MCF 10A (cell line): Measurements from ENCODE around the gene THOC5. TPM values are rescaled to one million over a fixed set of nuclear protein-coding genes. Genes with fewer than 3 reads are reported as not detected.

ENCODE experiments used
- BruUV-seq: library from RNA; stranded (reverse); fragments of 400-500 nt; replicated peaks from 2 replicates; lab custom pipeline; 2021; lab: Mats Ljungman, UMichigan
- CTCF ChIA-PET: fragments of 300-600 bp; sonication (Branson Sonifier 250); formaldehyde crosslinking; extraction: SDS; loops from one replicate; lab custom pipeline; 2021; ENCODE audit warnings: antibody characterized with exemption, inconsistent platforms; lab: Yijun Ruan, JAX
- POLR2A ChIA-PET: fragments of 300-600, 350-650 bp; sonication (Branson Sonifier 250); formaldehyde crosslinking; extraction: SDS; loops from one replicate; lab custom pipeline; 2020; ENCODE audit warnings: antibody characterized with exemption, inconsistent platforms; lab: Yijun Ruan, JAX
- DNase-seq: peaks from one replicate; pipeline ENCODE4 v3.0.0-alpha.2; 2018; ENCODE audit not compliant: unreplicated experiment
- H3K27ac Mint-ChIP-seq: one replicate; pipeline ENCODE4 v1.8.0; 2022; ENCODE audit warnings: mild to moderate bottlenecking, low read depth, mixed read lengths; ENCODE audit not compliant: unreplicated experiment
- H3K27me3 Mint-ChIP-seq: one replicate; pipeline ENCODE4 v1.8.0; 2022; ENCODE audit warnings: mixed read lengths; ENCODE audit not compliant: insufficient read depth, unreplicated experiment
- H3K36me3 Mint-ChIP-seq: one replicate; pipeline ENCODE4 v1.8.0; 2022; ENCODE audit warnings: mild to moderate bottlenecking, moderate library complexity, mixed read lengths; ENCODE audit not compliant: insufficient read depth, unreplicated experiment
- H3K4me1 Mint-ChIP-seq: one replicate; pipeline ENCODE4 v1.8.0; 2022; ENCODE audit warnings: mixed read lengths; ENCODE audit not compliant: insufficient read depth, unreplicated experiment
- H3K4me3 Mint-ChIP-seq: one replicate; pipeline ENCODE4 v1.8.0; 2022; ENCODE audit warnings: mild to moderate bottlenecking, moderate library complexity, mixed read lengths; ENCODE audit not compliant: unreplicated experiment
- H3K9me3 Mint-ChIP-seq: one replicate; pipeline ENCODE4 v1.8.0; 2022; ENCODE audit warnings: mixed read lengths; ENCODE audit not compliant: unreplicated experiment
- intact Hi-C: fragments of 100-400 bp; cut with micrococcal nuclease; formaldehyde crosslinking; loops from 2 replicates; pipeline ENCODE4 v1.14.1; 2022
- total RNA-seq: library from RNA; stranded (reverse); gene quantifications from 2 replicates; pipeline ENCODE4 v1.2.3, GENCODE V29; 2022
- TF ChIP-seq, protein P1 (sequence below): fragments of 200-600 bp; IDR thresholded peaks from one replicate; pipeline ENCODE4 v1.8.0; 2022; ENCODE audit warnings: antibody characterized with exemption, mild to moderate bottlenecking; ENCODE audit not compliant: unreplicated experiment

Gene THOC5
- total RNA-seq, 1 experiment from 2014 or later: 51.3 TPM

DNA sequence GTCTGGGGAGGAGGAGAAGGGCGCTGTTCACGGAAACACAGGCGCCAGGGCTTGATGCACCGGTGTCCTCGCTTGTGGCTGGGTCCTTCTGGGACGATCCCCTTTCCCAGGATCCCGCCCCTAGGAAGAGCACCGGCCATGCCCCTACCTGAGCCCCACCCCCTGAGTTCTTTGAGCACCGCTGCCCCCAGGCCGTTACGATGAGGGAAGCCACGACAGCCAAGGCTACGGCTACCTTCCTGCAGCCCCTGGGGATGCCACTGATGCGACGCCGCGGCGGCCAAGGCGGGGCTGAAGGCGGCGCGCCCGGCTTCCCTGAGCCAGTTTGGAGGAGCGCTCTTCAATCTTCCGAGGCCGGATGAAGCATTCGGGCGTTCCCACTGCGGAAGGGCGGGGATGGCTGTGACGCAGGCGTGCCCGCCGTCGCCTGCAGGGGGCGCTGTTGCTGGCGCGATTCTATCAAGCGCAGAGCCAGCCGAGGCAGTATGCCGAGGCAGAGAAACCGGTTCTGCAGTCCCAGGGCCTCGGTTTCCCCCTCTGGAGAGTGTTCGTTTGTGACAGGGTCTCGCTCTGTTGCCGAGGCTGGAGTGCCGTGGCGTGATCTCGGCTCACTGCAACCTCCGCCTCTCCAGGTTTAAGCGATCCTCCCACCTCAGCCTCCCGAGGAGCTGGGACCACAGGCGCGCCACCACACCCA is 83.2 kb downstream of the THOC5 start:
- POLR2A ChIA-PET: interaction anchor here (0.5 kb wide), 1 partner anchor 22 kb away, joined by 3 read pairs; no protein-coding TSS in a partner anchor

DNA sequence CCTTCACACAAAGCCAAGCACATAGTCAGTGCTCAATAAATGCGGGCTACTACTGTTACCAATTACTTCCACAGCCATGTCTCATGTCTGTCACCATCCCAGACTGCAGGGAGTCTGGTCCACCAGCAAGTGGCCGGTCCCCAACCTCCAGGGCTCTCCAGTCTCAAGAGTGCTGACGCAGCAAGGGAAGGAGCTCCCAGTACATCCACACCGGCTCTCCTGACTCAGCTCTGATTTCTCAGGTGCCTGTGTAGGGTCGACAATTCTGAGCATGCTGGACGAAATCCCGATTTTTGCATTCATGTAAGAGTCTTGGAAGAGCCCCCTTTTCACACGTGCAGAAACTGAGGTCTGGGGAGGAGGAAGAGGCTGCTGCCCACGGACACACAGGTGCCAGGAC is 83.8 kb downstream of the THOC5 start:
- no peak for DNase-seq
- H3K4me1 Mint-ChIP-seq: peaks cover 6% of the 10 kb centered on the region
- ChIA-PET CTCF (interaction anchor here (0.6 to 4.1 kb wide), 8 partner anchors 12 to 1804 kb away, joined by 3 to 14 read pairs (median 3); no protein-coding TSS in a partner anchor), POLR2A (interaction anchor here (0.5 to 0.7 kb wide), 2 partner anchors 11 to 22 kb away, joined by 3 read pairs; no protein-coding TSS in a partner anchor)
- TF ChIP-seq, protein P1, sequence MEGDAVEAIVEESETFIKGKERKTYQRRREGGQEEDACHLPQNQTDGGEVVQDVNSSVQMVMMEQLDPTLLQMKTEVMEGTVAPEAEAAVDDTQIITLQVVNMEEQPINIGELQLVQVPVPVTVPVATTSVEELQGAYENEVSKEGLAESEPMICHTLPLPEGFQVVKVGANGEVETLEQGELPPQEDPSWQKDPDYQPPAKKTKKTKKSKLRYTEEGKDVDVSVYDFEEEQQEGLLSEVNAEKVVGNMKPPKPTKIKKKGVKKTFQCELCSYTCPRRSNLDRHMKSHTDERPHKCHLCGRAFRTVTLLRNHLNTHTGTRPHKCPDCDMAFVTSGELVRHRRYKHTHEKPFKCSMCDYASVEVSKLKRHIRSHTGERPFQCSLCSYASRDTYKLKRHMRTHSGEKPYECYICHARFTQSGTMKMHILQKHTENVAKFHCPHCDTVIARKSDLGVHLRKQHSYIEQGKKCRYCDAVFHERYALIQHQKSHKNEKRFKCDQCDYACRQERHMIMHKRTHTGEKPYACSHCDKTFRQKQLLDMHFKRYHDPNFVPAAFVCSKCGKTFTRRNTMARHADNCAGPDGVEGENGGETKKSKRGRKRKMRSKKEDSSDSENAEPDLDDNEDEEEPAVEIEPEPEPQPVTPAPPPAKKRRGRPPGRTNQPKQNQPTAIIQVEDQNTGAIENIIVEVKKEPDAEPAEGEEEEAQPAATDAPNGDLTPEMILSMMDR: no peak
- peaks cover 15% of the 10 kb centered on the region for H3K27me3 Mint-ChIP-seq
- H3K9me3 Mint-ChIP-seq: no peaks in the 10 kb centered on the region
- intact Hi-C loops: no loop called here
- BruUV-seq: no TSS peak
- no peaks in the 10 kb centered on the region for H3K36me3 Mint-ChIP-seq
- H3K27ac Mint-ChIP-seq: no peak overlapping the region
- peak overlapping the region; percentile 61 for H3K4me3 Mint-ChIP-seq

More for the DNA sequence above, 83.2 kb downstream of the THOC5 start:
- intact Hi-C loops: no loop called here
- Mint-ChIP-seq H3K27me3 (peaks cover 20% of the 10 kb centered on the region), H3K4me1 (peaks cover 6% of the 10 kb centered on the region), H3K27ac (no peak overlapping the region), H3K36me3 (no peaks in the 10 kb centered on the region), H3K4me3 (peak overlapping the region; percentile 61), H3K9me3 (no peaks in the 10 kb centered on the region)
- BruUV-seq: no TSS peak
- TF ChIP-seq, protein P1: peak; percentile 97
- CTCF ChIA-PET: interaction anchor here (0.6 to 4.1 kb wide), 25 partner anchors 11 to 636 kb away, joined by 3 to 14 read pairs (median 4); no protein-coding TSS in a partner anchor
- DNase-seq: peak; percentile 76

GRCh38 chr22:29464581-29464980 is 89.0 kb downstream of the THOC5 start:
- Mint-ChIP-seq H3K36me3 (no peaks in the 10 kb centered on the region), H3K27ac (no peak overlapping the region), H3K9me3 (no peaks in the 10 kb centered on the region), H3K4me3 (no peak overlapping the region), H3K27me3 (no peaks in the 10 kb centered on the region), H3K4me1 (no peaks in the 10 kb centered on the region)
- CTCF ChIA-PET: no interaction called here
- no TSS peak for BruUV-seq
- POLR2A ChIA-PET: no interaction called here
- no peak for DNase-seq
- intact Hi-C loops: no loop called here
- TF ChIP-seq, protein P1: no peak

- Mint-ChIP-seq H3K9me3 (no peaks in the 10 kb centered on the region), H3K27me3 (no peaks in the 10 kb centered on the region), H3K27ac (no peak overlapping the region), H3K4me3 (no peak overlapping the region), H3K36me3 (no peaks in the 10 kb centered on the region), H3K4me1 (peaks cover 2% of the 10 kb centered on the region)
- BruUV-seq: no TSS peak
- POLR2A ChIA-PET: no interaction called here
- TF ChIP-seq, protein P1: no peak
- DNase-seq: no peak
- intact Hi-C loops: no loop called here
- CTCF ChIA-PET: no interaction called here
These were observed 89.9 kb downstream of the THOC5 start for GRCh38 chr22:29463629-29464028.
